GM21390 (cell line): ENCODE data around the gene RPH3AL.
"Not testable (repeated sequence)": the region's sequence is repeated elsewhere in the genome, so short reads cannot be mapped to it uniquely, and the experiment has no call there.

Experiments used
- ATAC-seq: cut with Tn5 transposase; IDR thresholded peaks from one replicate; pipeline ENCODE4 v1.9.1; 2021; ENCODE audit not compliant: unreplicated experiment

The RPH3AL gene

GRCh38 chr17:246226-246625 lies 106.4 kb downstream of the RPH3AL start:
- ATAC-seq = no peak

GRCh38 chr17:245611-246010 lies 107.0 kb downstream of the RPH3AL start:
- no peak for ATAC-seq

- ATAC-seq = no peak
These were observed 107.6 kb downstream of the RPH3AL start for GRCh38 chr17:245020-245419.

GRCh38 chr17:243924-244323 lies 108.7 kb downstream of the RPH3AL start:
- ATAC-seq = not testable (repeated sequence)

GRCh38 chr17:238964-239259 lies 113.7 kb downstream of the RPH3AL start:
- ATAC-seq = no peak

- ATAC-seq = no peak
These were observed 114.3 kb downstream of the RPH3AL start for GRCh38 chr17:238071-238963.

- no peak for ATAC-seq
These were observed 115.1 kb downstream of the RPH3AL start for GRCh38 chr17:237406-237955.

- no peak for ATAC-seq
These were observed 115.8 kb downstream of the RPH3AL start for GRCh38 chr17:236641-237405.

GRCh38 chr17:235831-236640 lies 116.6 kb downstream of the RPH3AL start:
- ATAC-seq = no peak

GRCh38 chr17:234994-235830 lies 117.4 kb downstream of the RPH3AL start:
- ATAC-seq = not testable (repeated sequence)

GRCh38 chr17:234163-234993 lies 118.2 kb downstream of the RPH3AL start:
- not testable (repeated sequence) for ATAC-seq

- no peak for ATAC-seq
These were observed 119.1 kb downstream of the RPH3AL start for GRCh38 chr17:233473-233941.

GRCh38 chr17:231966-232807 lies 120.4 kb downstream of the RPH3AL start:
- ATAC-seq = no peak

- ATAC-seq = no peak
These were observed 121.2 kb downstream of the RPH3AL start for GRCh38 chr17:231191-231965.

- no peak for ATAC-seq
These were observed 122.2 kb downstream of the RPH3AL start for GRCh38 chr17:230395-230770.

- ATAC-seq = no peak
These were observed 122.8 kb downstream of the RPH3AL start for GRCh38 chr17:229709-230394.
